ENCODE measurements around the gene SUCNR1. TPM values are rescaled to one million over a fixed set of nuclear protein-coding genes. Genes with fewer than 3 reads are reported as not detected.

The SUCNR1 gene
- total RNA-seq, 1 experiment from 2014 or later, result not detected

GRCh38 chr3:151911462-151911861 lies 38.0 kb downstream of the SUCNR1 start:
- no peaks in the 10 kb centered on the region for H3K9me3 ChIP-seq (ENCODE audit: insufficient read depth, low read depth)
- TF ChIP-seq EZH2 (IDR thresholded peaks at IDR 0.05; ENCODE audit: low read depth), result no peak
- TF ChIP-seq, protein P1, sequence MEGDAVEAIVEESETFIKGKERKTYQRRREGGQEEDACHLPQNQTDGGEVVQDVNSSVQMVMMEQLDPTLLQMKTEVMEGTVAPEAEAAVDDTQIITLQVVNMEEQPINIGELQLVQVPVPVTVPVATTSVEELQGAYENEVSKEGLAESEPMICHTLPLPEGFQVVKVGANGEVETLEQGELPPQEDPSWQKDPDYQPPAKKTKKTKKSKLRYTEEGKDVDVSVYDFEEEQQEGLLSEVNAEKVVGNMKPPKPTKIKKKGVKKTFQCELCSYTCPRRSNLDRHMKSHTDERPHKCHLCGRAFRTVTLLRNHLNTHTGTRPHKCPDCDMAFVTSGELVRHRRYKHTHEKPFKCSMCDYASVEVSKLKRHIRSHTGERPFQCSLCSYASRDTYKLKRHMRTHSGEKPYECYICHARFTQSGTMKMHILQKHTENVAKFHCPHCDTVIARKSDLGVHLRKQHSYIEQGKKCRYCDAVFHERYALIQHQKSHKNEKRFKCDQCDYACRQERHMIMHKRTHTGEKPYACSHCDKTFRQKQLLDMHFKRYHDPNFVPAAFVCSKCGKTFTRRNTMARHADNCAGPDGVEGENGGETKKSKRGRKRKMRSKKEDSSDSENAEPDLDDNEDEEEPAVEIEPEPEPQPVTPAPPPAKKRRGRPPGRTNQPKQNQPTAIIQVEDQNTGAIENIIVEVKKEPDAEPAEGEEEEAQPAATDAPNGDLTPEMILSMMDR (conservative IDR thresholded peaks at IDR 0.05), result no peak
- H3K4me3 ChIP-seq, result no peak overlapping the region
- no peaks in the 10 kb centered on the region for H3K27me3 ChIP-seq (ENCODE audit: insufficient read depth, low read depth)
- H3K9me2 ChIP-seq (ENCODE audit: insufficient read depth), result no peaks in the 10 kb centered on the region; the same call in 1 of the 2 replicates
- no peaks in the 10 kb centered on the region for H3K79me2 ChIP-seq (ENCODE audit: low read depth)
- H3K36me3 ChIP-seq (ENCODE audit: low read depth), result no peaks in the 10 kb centered on the region
- no peak overlapping the region for H3K4me2 ChIP-seq
- no peaks in the 10 kb centered on the region for H3F3A ChIP-seq (ENCODE audit: insufficient read depth, low read depth)
- POLR2A ChIA-PET (ENCODE audit: unreplicated experiment), result no interaction called here
- H4K20me1 ChIP-seq (ENCODE audit: insufficient read depth), result no peaks in the 10 kb centered on the region
- H3K4me1 ChIP-seq (replicated peaks; ENCODE audit: insufficient read depth), result no peaks in the 10 kb centered on the region
- H2AFZ ChIP-seq, result no peak overlapping the region
- no TSS peak for BruUV-seq (replicated peaks)
- H3K27ac ChIP-seq, result no peak overlapping the region
- no peak for DNase-seq
- intact Hi-C loops (cut with micrococcal nuclease; ENCODE audit: unreplicated experiment), result no loop called here
- CTCF ChIA-PET, result no interaction called here

GRCh38 chr3:151912028-151912427 lies 38.6 kb downstream of the SUCNR1 start:
- CTCF ChIA-PET, result no interaction called here
- H3K27ac ChIP-seq, result no peak overlapping the region

DNA sequence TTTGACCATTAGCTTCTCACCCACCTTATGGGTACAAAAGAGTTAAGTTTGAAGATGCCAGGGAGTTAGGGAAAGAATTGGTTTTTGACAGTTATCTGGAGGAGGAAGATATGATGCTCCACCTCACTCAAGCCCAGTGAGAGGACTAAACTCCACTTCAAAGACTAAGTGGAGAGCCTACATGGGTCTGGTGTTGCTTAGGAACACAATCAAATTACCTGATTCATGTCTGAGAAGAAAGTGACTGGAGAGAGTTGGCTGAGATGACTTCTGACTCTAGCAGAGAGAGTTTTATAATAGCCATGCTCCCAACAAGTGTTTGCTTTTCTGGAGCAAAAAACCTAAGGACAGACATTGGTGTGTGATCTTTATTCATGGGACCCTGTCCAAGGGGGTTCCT lies 43.3 kb downstream of the SUCNR1 start:
- POLR2A ChIA-PET (ENCODE audit: unreplicated experiment), result no interaction called here
- H3K9me2 ChIP-seq (ENCODE audit: insufficient read depth), result no peaks in the 10 kb centered on the region; the same call in 1 of the 2 replicates
- H3K4me1 ChIP-seq (replicated peaks; ENCODE audit: insufficient read depth), result no peaks in the 10 kb centered on the region
- no peaks in the 10 kb centered on the region for H3K9me3 ChIP-seq (ENCODE audit: insufficient read depth, low read depth)
- no peaks in the 10 kb centered on the region for H4K20me1 ChIP-seq (ENCODE audit: insufficient read depth)
- H3K27ac ChIP-seq, result no peak overlapping the region
- no peaks in the 10 kb centered on the region for H3K27me3 ChIP-seq (ENCODE audit: insufficient read depth, low read depth)
- BruUV-seq (replicated peaks), result no TSS peak
- H3K79me2 ChIP-seq (ENCODE audit: low read depth), result no peaks in the 10 kb centered on the region
- H2AFZ ChIP-seq, result no peak overlapping the region
- H3K4me3 ChIP-seq, result no peak overlapping the region
- H3K4me2 ChIP-seq, result no peak overlapping the region
- CTCF ChIA-PET, result no interaction called here
- no peaks in the 10 kb centered on the region for H3F3A ChIP-seq (ENCODE audit: insufficient read depth, low read depth)
- intact Hi-C loops (cut with micrococcal nuclease; ENCODE audit: unreplicated experiment), result loop anchor here (5.0 kb wide), 4 partner anchors 526 to 689 kb away; no protein-coding TSS in a partner anchor
- TF ChIP-seq EZH2 (IDR thresholded peaks at IDR 0.05; ENCODE audit: low read depth), result no peak
- TF ChIP-seq, protein P1 (conservative IDR thresholded peaks at IDR 0.05), result no peak
- no peaks in the 10 kb centered on the region for H3K36me3 ChIP-seq (ENCODE audit: low read depth)
- no peak for DNase-seq

More at GRCh38 chr3:151912028-151912427, 38.6 kb downstream of the SUCNR1 start:
- Histone ChIP-seq H3K9me2 (ENCODE audit: insufficient read depth) (no peaks in the 10 kb centered on the region; the same call in 1 of the 2 replicates), H3K9me3 (ENCODE audit: insufficient read depth, low read depth) (no peaks in the 10 kb centered on the region), H3K4me1 (replicated peaks; ENCODE audit: insufficient read depth) (no peaks in the 10 kb centered on the region), H3K36me3 (ENCODE audit: low read depth) (no peaks in the 10 kb centered on the region), H3K4me2 (no peak overlapping the region), H3K27me3 (ENCODE audit: insufficient read depth, low read depth) (no peaks in the 10 kb centered on the region), H3F3A (ENCODE audit: insufficient read depth, low read depth) (no peaks in the 10 kb centered on the region), H4K20me1 (ENCODE audit: insufficient read depth) (no peaks in the 10 kb centered on the region), H2AFZ (no peak overlapping the region), H3K4me3 (no peak overlapping the region), H3K79me2 (ENCODE audit: low read depth) (no peaks in the 10 kb centered on the region)
- BruUV-seq (replicated peaks), result no TSS peak
- TF ChIP-seq, protein P1 (conservative IDR thresholded peaks at IDR 0.05), result no peak
- no peak for TF ChIP-seq EZH2 (IDR thresholded peaks at IDR 0.05; ENCODE audit: low read depth)
- POLR2A ChIA-PET (ENCODE audit: unreplicated experiment), result no interaction called here
- DNase-seq, result no peak
- intact Hi-C loops (cut with micrococcal nuclease; ENCODE audit: unreplicated experiment), result no loop called here
